ENCODE measurements around the gene LMO4.

The LMO4 gene

DNA sequence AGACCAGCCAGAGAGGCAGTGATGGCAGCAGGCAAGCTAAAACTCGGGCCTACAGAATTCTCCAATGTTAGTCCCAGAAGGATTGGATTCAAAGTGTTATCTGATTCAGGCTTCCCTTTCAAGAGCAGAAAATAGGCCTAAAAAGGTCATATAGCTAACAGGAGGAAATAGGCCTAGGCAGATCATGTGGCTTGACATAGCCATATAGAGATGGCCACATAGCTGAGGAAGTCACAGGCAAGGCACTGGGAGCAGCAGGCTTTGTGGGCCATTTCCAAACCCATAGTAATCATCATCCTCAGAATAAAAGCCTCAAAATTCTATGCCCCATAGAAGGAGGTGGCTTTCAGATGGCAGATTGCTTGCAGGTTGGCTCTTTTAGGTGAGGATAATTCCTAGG lies 29.0 kb upstream of the LMO4 start:
- no peaks in the 10 kb centered on the region for H3K36me3 ChIP-seq (ENCODE audit: control insufficient read depth, low read length)
- no peaks in the 10 kb centered on the region for H3K9me2 ChIP-seq (replicated peaks; ENCODE audit: control insufficient read depth, low read length)
- H3K27me3 ChIP-seq (ENCODE audit: control insufficient read depth, low read length), result no peaks in the 10 kb centered on the region
- H3K4me3 ChIP-seq (ENCODE audit: low read length), result no peak overlapping the region
- no peak for TF ChIP-seq EZH2phosphoT487 (IDR thresholded peaks at IDR 0.05; ENCODE audit: borderline replicate concordance, low read length)
- no peak for TF ChIP-seq CTCF (IDR thresholded peaks at IDR 0.05; ENCODE audit: low read depth, low read length, poor library complexity, severe bottlenecking)
- no peak overlapping the region for H3K27ac ChIP-seq (ENCODE audit: low read depth, low read length)
- no peaks in the 10 kb centered on the region for H4K20me1 ChIP-seq (ENCODE audit: control insufficient read depth, insufficient read depth, low read depth, low read length)
- H3K4me2 ChIP-seq (ENCODE audit: low read length), result no peak overlapping the region
- no peaks in the 10 kb centered on the region for H3F3A ChIP-seq (ENCODE audit: control insufficient read depth, insufficient read depth)
- no peaks in the 10 kb centered on the region for H3K9me3 ChIP-seq (ENCODE audit: control insufficient read depth, insufficient read depth, low read length)
- no peaks in the 10 kb centered on the region for H3K79me2 ChIP-seq (ENCODE audit: control insufficient read depth, low read length)
- no peaks in the 10 kb centered on the region for H3K4me1 ChIP-seq (ENCODE audit: control insufficient read depth, low read length)

- H3F3A ChIP-seq (ENCODE audit: control insufficient read depth, insufficient read depth), result no peaks in the 10 kb centered on the region
- H3K9me2 ChIP-seq (replicated peaks; ENCODE audit: control insufficient read depth, low read length), result no peaks in the 10 kb centered on the region
- H3K4me3 ChIP-seq (ENCODE audit: low read length), result no peak overlapping the region
- no peaks in the 10 kb centered on the region for H3K9me3 ChIP-seq (ENCODE audit: control insufficient read depth, insufficient read depth, low read length)
- TF ChIP-seq EZH2phosphoT487 (IDR thresholded peaks at IDR 0.05; ENCODE audit: borderline replicate concordance, low read length), result no peak
- H4K20me1 ChIP-seq (ENCODE audit: control insufficient read depth, insufficient read depth, low read depth, low read length), result no peaks in the 10 kb centered on the region
- H3K27me3 ChIP-seq (ENCODE audit: control insufficient read depth, low read length), result no peaks in the 10 kb centered on the region
- no peaks in the 10 kb centered on the region for H3K79me2 ChIP-seq (ENCODE audit: control insufficient read depth, low read length)
- H3K27ac ChIP-seq (ENCODE audit: low read depth, low read length), result no peak overlapping the region
- no peaks in the 10 kb centered on the region for H3K36me3 ChIP-seq (ENCODE audit: control insufficient read depth, low read length)
- no peak overlapping the region for H3K4me2 ChIP-seq (ENCODE audit: low read length)
- H3K4me1 ChIP-seq (ENCODE audit: control insufficient read depth, low read length), result no peaks in the 10 kb centered on the region
Measured at GRCh38 chr1:87300628-87301027, 28.1 kb upstream of the LMO4 start.

GRCh38 chr1:87305151-87305550 lies 23.5 kb upstream of the LMO4 start:
- H3K4me1 ChIP-seq (ENCODE audit: control insufficient read depth, low read length), result no peaks in the 10 kb centered on the region
- H3K79me2 ChIP-seq (ENCODE audit: control insufficient read depth, low read length), result no peaks in the 10 kb centered on the region
- H3K4me3 ChIP-seq (ENCODE audit: low read length), result no peak overlapping the region
- H3F3A ChIP-seq (ENCODE audit: control insufficient read depth, insufficient read depth), result no peaks in the 10 kb centered on the region
- no peaks in the 10 kb centered on the region for H3K9me3 ChIP-seq (ENCODE audit: control insufficient read depth, insufficient read depth, low read length)
- no peaks in the 10 kb centered on the region for H3K9me2 ChIP-seq (replicated peaks; ENCODE audit: control insufficient read depth, low read length)
- TF ChIP-seq EZH2phosphoT487 (IDR thresholded peaks at IDR 0.05; ENCODE audit: borderline replicate concordance, low read length) (no peak), CTCF (IDR thresholded peaks at IDR 0.05; ENCODE audit: low read depth, low read length, poor library complexity, severe bottlenecking) (no peak)
- H3K27ac ChIP-seq (ENCODE audit: low read depth, low read length), result no peak overlapping the region
- no peaks in the 10 kb centered on the region for H4K20me1 ChIP-seq (ENCODE audit: control insufficient read depth, insufficient read depth, low read depth, low read length)
- no peak overlapping the region for H3K4me2 ChIP-seq (ENCODE audit: low read length)
- H3K36me3 ChIP-seq (ENCODE audit: control insufficient read depth, low read length), result no peaks in the 10 kb centered on the region
- H3K27me3 ChIP-seq (ENCODE audit: control insufficient read depth, low read length), result peaks cover 21% of the 10 kb centered on the region

DNA sequence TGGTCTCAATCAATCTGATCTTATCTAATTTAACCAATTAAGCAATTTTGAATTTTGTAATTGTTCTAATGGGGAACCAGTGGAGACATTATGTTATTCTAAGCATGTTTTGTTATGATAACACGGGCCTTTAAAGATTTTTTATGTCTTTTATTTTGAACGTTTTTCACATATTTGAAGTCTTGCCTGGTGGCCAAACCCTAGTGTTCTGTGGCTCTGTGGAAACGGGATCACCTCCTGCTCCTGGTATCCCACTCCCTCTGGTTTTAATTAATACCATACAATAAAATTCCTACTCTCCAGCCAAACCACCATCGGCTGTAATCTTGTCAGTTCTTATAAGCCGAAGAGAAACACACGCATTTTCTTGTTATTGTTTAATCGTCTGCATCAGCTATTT lies 22.9 kb upstream of the LMO4 start:
- no peaks in the 10 kb centered on the region for H3K4me1 ChIP-seq (ENCODE audit: control insufficient read depth, low read length)
- TF ChIP-seq CTCF (IDR thresholded peaks at IDR 0.05; ENCODE audit: low read depth, low read length, poor library complexity, severe bottlenecking) (no peak), EZH2phosphoT487 (IDR thresholded peaks at IDR 0.05; ENCODE audit: borderline replicate concordance, low read length) (no peak)
- H3F3A ChIP-seq (ENCODE audit: control insufficient read depth, insufficient read depth), result no peaks in the 10 kb centered on the region
- no peak overlapping the region for H3K4me2 ChIP-seq (ENCODE audit: low read length)
- H3K27ac ChIP-seq (ENCODE audit: low read depth, low read length), result no peak overlapping the region
- H3K9me3 ChIP-seq (ENCODE audit: control insufficient read depth, insufficient read depth, low read length), result no peaks in the 10 kb centered on the region
- H4K20me1 ChIP-seq (ENCODE audit: control insufficient read depth, insufficient read depth, low read depth, low read length), result no peaks in the 10 kb centered on the region
- no peak overlapping the region for H3K4me3 ChIP-seq (ENCODE audit: low read length)
- H3K36me3 ChIP-seq (ENCODE audit: control insufficient read depth, low read length), result no peaks in the 10 kb centered on the region
- no peaks in the 10 kb centered on the region for H3K9me2 ChIP-seq (replicated peaks; ENCODE audit: control insufficient read depth, low read length)
- peaks cover 21% of the 10 kb centered on the region for H3K27me3 ChIP-seq (ENCODE audit: control insufficient read depth, low read length)
- no peaks in the 10 kb centered on the region for H3K79me2 ChIP-seq (ENCODE audit: control insufficient read depth, low read length)

Data from DOHH2 (cell line).